HG03571 (cell line): Measurements from ENCODE around the gene CFB.
"Not testable (repeated sequence)": the region's sequence is repeated elsewhere in the genome, so short reads cannot be mapped to it uniquely, and the experiment has no call there.

Experiments used
- ATAC-seq: cut with Tn5 transposase; IDR thresholded peaks from one replicate; pipeline ENCODE4 v1.9.1; 2021; ENCODE audit not compliant: unreplicated experiment

CFB gene

DNA sequence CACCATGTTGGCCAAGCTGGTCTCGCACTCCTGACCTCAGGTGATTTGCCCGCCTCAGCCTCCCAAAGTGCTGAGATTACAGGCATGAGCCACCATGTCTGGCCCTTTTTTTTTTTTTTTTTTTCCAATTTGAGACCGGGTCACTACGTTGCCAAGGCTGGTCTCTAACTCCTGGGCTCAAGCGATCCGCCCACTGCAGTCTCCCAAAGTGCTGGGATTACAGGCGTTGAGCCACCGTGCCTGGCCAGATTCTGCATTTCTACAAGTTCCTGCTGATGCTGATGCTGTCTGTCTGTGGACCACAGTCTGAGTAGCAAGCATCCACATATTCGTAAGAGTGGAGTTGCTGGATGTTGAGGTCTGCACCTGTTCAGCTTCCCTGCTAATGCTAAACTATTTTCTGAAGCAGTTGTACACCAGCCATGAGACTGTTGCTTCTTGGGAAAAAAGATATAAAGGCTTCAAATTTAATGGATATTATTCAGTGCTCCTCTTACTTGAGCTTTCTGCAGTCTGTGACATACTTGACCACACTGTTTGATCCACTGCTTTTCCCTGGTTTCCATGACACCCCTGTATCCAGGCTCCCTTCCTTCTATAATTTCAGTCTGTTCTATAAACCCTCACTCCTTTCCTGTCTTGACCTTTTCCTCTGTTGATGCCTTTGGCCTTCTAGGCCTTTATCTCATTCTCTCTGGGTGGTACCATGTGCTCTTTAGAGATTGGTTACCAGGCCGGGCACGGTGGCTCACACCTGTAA lies 33.9 kb upstream of the CFB start:
- ATAC-seq, result no peak

- no peak for ATAC-seq
Observed at GRCh38 chr6:31915351-31915750, 30.5 kb upstream of the CFB start.

- ATAC-seq, result no peak
Observed at GRCh38 chr6:31915756-31916155, 30.1 kb upstream of the CFB start.

GRCh38 chr6:31918069-31918720 lies 27.7 kb upstream of the CFB start:
- ATAC-seq, result no peak

- no peak for ATAC-seq
Observed at GRCh38 chr6:31919624-31920303, 26.1 kb upstream of the CFB start.

DNA sequence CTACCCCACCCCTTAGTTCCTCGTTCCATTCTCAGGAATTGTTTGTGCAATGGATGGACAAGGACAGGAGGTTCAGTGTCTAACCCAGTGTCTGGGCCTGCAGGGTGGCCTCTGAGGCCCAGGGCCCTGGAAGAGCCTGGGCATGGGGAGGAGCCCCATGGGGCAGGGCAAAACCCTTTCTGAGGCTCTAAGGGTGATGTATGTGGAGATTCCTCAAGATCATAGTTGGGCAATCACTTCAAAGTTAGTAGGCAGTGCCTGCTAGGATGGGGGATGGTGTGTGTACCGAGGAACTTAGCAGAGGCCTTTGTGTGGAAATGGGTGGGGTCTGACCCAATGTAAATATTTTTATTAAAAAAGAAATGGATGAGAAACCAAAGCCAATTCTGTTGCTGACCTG lies 25.1 kb upstream of the CFB start:
- no peak for ATAC-seq

GRCh38 chr6:31922942-31923341 lies 23.0 kb upstream of the CFB start:
- no peak for ATAC-seq

DNA sequence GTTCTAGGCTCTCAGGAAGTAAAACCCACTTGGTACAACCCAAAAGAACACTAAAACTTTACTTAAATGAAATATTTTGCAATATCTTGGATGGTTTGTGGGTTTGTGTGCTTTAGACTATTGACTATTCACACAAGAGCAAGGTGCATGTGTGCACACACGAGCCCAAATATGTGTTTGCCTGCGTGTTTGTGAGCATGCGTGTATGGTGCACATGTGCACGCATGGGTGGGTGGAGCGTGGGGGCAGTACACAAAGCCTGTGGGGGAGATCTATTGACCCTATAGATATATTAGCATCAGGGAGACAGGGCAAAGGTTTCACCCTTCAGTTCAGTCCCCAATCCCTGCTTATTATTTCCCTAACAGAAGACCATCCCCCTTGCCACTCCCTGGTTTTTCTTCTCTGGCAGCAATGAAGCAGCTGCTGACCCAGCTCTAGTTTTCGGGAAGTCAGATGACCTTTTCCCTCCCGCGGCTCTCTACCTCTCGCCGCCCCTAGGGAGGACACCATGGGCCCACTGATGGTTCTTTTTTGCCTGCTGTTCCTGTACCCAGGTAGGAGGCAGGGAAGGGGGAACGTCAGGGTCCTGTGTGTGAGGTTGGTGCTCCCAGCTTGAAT lies 18.5 kb upstream of the CFB start, which contains the start of gene C2:
Gene C2 (plus strand): TSS at position 476 of the 621 bp plus-strand sequence. CDS start 36 bp downstream, at position 512.
- ATAC-seq, result no peak

DNA sequence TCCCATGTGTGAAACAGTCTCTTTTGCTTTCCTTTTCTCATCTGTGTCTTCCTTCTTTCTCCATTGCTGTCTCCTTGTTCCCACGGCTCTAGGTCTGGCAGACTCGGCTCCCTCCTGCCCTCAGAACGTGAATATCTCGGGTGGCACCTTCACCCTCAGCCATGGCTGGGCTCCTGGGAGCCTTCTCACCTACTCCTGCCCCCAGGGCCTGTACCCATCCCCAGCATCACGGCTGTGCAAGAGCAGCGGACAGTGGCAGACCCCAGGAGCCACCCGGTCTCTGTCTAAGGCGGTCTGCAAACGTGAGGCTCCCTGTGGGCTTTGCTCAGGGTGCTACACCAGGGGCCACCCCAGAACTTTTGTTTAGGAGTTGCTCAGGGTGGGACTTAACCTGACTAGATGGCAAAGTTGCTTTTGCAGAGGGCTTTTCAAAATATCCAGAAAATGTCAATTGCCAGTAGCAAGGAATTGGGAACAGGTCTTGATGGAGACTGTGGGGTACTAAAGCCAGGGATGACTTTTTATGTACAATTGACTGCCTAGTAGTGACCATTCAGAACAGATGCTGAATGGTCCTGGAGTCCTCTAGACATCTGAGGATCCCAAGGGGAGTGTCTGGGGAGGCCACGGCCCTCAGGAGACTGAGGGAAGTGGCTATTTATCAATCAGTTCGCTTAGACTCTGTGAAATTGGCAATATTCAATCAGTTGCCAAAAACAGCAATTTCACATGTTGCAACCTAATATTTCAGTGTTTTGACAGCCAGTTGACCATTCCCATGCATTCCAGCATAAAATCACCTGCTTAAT lies 17.8 kb upstream of the CFB start:
- no peak for ATAC-seq

DNA sequence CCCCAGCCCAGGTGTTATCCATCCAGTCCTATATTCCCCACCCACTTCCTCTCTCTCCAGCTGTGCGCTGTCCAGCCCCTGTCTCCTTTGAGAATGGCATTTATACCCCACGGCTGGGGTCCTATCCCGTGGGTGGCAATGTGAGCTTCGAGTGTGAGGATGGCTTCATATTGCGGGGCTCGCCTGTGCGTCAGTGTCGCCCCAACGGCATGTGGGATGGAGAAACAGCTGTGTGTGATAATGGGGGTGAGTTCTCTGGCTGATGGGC lies 17.3 kb upstream of the CFB start:
- no peak for ATAC-seq

- no peak for ATAC-seq
Observed at GRCh38 chr6:31930962-31931361, 14.9 kb upstream of the CFB start.

DNA sequence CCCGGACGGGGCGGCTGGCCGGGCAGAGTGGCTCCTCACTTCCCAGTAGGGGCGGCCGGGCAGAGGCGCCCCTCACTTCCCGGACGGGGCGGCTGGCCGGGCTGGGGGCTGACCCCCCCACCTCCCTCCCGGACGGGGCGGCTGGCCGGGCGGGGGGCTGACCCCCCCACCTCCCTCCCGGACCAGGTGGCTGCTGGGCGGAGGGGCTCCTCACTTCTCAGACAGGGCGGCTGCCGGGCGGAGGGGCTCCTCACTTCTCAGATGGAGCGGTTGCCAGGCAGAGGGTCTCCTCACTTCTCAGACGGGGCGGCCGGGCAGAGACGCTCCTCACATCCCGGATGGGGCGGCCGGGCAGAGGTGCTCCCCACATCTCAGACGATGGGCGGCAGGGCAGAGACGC lies 13.8 kb upstream of the CFB start:
- not testable (repeated sequence) for ATAC-seq

GRCh38 chr6:31933537-31933936 lies 12.4 kb upstream of the CFB start:
- ATAC-seq, result no peak

DNA sequence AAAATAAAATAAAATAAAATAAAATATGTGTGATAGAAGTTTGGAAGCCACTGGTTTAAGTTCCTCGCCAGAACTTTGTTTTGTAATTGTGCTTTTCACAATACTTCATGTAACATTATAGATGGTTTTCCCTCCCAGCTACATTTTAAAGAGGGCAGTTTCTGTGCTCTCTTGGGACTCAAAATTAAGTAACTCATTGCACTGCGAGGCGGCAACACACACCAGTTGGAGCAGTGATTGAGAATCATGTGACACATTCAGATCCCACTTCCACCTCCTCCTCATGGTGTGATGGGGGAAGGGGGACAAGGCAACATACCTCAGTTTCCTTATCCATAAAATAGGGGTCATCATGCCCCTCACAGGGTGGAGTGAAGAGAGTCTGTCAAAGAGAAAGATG lies 10.9 kb upstream of the CFB start:
- no peak for ATAC-seq

DNA sequence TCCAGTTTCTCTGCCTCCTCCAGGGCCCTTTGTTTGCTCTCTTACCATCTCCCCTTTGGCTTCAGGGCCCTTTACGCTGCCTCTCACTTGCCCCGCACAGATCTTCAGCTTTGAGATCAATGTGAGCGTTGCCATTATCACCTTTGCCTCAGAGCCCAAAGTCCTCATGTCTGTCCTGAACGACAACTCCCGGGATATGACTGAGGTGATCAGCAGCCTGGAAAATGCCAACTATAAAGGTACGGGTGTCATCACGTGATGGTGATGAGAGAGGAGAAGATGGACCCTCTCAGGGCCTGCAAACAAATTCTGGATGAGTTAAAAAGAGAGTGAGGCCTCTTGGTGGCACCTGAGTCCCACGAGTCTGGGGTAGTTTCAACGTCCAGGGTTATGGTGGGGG lies 10.1 kb upstream of the CFB start:
- ATAC-seq, result no peak

DNA sequence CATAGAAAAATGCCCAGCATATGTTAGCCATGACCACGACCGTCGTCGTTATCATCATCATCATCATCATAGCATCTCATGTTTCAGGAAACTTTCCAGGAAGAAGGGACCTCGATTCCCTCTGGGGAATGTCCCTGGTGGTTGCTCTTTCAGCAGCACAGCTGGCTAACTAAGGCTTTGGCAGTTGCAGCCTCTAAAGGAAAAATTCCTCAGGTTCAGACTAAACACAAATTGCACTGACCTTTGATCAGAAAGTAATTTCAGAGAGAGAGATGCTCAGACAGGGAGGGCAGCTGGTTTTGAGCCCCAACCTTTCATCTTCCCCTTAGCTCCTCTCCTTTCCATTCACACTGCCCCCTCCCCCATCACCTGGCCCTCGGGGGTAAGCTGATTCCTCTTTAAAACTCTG lies 5.6 kb upstream of the CFB start:
- ATAC-seq, result no peak

DNA sequence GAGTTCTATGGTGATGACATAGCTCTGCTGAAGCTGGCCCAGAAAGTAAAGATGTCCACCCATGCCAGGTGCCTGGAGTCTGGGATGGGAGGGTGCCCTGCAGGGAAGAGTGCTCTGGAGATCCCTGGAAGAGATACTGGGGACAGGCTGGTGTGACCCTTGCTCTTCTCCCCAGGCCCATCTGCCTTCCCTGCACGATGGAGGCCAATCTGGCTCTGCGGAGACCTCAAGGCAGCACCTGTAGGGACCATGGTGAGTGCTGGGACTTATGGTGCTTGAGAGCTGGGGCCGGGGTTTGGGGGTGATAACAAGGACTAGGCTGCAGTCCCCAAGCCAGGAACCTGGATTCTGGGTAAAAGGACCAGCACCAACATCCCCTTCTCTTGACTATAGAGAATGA lies 2.2 kb upstream of the CFB start:
- no peak for ATAC-seq

DNA sequence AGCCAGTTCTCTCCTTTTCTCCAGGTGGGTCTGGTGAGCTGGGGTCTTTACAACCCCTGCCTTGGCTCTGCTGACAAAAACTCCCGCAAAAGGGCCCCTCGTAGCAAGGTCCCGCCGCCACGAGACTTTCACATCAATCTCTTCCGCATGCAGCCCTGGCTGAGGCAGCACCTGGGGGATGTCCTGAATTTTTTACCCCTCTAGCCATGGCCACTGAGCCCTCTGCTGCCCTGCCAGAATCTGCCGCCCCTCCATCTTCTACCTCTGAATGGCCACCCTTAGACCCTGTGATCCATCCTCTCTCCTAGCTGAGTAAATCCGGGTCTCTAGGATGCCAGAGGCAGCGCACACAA lies 765 bp upstream of the CFB start:
- ATAC-seq, result no peak

DNA sequence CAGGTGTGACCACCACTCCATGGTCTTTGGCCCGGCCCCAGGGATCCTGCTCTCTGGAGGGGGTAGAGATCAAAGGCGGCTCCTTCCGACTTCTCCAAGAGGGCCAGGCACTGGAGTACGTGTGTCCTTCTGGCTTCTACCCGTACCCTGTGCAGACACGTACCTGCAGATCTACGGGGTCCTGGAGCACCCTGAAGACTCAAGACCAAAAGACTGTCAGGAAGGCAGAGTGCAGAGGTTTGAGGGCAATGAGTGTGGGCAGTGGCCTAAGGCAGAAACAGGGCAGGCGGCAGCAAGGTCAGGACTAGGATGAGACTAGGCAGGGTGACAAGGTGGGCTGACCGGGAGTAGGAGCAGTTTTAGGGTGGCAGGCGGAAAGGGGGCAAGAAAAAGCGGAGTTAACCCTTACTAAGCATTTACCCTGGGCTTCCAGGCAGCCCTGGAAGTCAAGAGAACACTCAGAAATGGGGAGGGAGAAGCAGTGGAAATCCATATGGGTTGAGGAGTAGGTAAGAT lies 533 bp downstream of the CFB start:
- no peak for ATAC-seq

DNA sequence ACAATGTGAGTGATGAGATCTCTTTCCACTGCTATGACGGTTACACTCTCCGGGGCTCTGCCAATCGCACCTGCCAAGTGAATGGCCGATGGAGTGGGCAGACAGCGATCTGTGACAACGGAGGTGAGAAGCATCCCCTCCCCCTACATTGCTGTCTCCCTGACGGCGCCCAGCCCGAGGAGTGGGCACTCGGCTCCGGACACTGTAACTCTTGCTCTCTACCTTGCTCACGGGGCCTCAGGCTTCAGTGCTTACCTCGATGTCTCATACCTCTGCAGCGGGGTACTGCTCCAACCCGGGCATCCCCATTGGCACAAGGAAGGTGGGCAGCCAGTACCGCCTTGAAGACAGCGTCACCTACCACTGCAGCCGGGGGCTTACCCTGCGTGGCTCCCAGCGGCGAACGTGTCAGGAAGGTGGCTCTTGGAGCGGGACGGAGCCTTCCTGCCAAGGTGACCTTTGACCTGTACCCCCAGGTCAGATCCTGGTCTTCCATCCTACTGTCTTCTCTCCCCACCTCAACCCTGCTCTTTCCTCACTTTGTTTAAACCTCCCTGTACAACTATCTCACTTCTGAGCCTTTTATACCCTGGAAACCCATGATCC lies 1.3 kb downstream of the CFB start:
- ATAC-seq, result no peak

GRCh38 chr6:31947864-31948263 lies 2.0 kb downstream of the CFB start:
- ATAC-seq, result no peak
